ENCODE data around the gene SDCCAG8.
A peak's percentile ranks its signal among the peaks of the same experiment; 100 is the strongest.

SDCCAG8 gene

DNA sequence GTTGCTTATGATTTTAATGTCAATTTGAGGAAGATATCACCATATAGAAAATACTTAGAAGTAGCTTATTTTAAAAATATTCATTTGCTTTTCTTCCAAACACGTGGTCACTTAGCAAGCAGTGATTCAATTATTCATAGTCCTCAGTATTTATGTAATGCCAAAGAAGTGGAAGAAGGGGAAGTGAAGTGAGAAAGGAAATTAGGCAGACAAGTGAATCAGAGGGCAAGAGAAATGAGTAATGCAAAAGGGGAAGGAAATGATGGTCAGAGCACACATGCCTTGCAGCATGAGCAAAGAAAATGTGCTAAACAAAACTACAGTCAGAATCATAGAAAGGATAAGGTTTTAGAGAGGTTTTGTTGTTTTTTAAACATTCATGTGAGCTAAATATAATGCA, 31.8 kb downstream of the SDCCAG8 start:
- TF ChIP-seq, protein P1, sequence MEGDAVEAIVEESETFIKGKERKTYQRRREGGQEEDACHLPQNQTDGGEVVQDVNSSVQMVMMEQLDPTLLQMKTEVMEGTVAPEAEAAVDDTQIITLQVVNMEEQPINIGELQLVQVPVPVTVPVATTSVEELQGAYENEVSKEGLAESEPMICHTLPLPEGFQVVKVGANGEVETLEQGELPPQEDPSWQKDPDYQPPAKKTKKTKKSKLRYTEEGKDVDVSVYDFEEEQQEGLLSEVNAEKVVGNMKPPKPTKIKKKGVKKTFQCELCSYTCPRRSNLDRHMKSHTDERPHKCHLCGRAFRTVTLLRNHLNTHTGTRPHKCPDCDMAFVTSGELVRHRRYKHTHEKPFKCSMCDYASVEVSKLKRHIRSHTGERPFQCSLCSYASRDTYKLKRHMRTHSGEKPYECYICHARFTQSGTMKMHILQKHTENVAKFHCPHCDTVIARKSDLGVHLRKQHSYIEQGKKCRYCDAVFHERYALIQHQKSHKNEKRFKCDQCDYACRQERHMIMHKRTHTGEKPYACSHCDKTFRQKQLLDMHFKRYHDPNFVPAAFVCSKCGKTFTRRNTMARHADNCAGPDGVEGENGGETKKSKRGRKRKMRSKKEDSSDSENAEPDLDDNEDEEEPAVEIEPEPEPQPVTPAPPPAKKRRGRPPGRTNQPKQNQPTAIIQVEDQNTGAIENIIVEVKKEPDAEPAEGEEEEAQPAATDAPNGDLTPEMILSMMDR (IDR thresholded peaks at IDR 0.05; ENCODE audit: low read depth, low read length, missing control alignments): no peak
- no peak overlapping the region for H3K4me3 ChIP-seq (replicated peaks; ENCODE audit: low read depth, low read length)
- peak; percentile 67 for DNase-seq (ENCODE audit: extremely low read depth, low read depth)

- DNase-seq (ENCODE audit: extremely low read depth, low read depth): no peak
- no peak overlapping the region for H3K4me3 ChIP-seq (replicated peaks; ENCODE audit: low read depth, low read length)
- TF ChIP-seq, protein P1 (IDR thresholded peaks at IDR 0.05; ENCODE audit: low read depth, low read length, missing control alignments): no peak
These were observed 32.2 kb downstream of the SDCCAG8 start for GRCh38 chr1:243288062-243288461.

DNA sequence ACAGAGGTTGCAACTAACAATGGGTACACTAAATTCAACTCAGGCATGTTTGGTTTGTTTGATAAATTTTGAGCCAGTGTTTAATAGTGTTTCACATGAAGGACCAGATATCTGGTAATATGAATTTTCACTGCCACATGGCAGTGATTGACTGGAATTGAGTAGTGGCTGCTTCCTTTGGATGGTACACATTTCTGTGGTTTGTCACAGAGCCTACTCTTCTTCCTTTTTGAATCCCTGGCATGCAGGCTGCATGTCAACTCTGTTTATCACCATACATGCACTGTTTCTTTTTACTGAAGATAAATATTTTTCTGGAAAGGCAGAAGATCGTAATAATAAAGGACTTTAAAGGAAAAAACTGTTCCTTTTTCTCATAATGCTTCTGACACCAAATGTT, 35.5 kb downstream of the SDCCAG8 start:
- TF ChIP-seq, protein P1 (IDR thresholded peaks at IDR 0.05; ENCODE audit: low read depth, low read length, missing control alignments): no peak
- DNase-seq (ENCODE audit: extremely low read depth, low read depth): no peak
- H3K4me3 ChIP-seq (replicated peaks; ENCODE audit: low read depth, low read length): no peak overlapping the region

DNA sequence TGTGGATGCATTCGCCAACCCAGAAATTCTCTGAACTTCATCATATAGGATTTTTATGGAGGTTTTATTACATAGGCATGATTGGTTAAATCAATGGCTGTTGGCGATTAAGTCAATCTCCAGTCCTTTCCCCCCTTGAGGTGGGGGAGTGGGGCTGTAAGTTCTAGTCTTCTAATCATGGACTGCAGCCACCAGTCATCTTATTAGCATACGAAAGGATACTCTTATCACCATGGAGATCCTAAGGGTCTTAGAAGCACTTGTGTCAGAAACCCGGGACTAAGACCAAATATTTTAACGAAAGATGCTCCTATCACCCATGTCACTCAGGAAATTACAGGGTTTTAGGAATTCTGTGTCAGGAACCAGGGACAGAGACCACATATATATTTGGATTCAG, 36.3 kb downstream of the SDCCAG8 start:
- no peak overlapping the region for H3K4me3 ChIP-seq (replicated peaks; ENCODE audit: low read depth, low read length)
- DNase-seq (ENCODE audit: extremely low read depth, low read depth): no peak
- TF ChIP-seq, protein P1 (IDR thresholded peaks at IDR 0.05; ENCODE audit: low read depth, low read length, missing control alignments): no peak

- H3K4me3 ChIP-seq (replicated peaks; ENCODE audit: low read depth, low read length): no peak overlapping the region
- no peak for DNase-seq (ENCODE audit: extremely low read depth, low read depth)
- TF ChIP-seq, protein P1 (IDR thresholded peaks at IDR 0.05; ENCODE audit: low read depth, low read length, missing control alignments): no peak
These were observed 38.3 kb downstream of the SDCCAG8 start for GRCh38 chr1:243293941-243294722.

GRCh38 chr1:243294723-243295121, 38.9 kb downstream of the SDCCAG8 start:
- H3K4me3 ChIP-seq (replicated peaks; ENCODE audit: low read depth, low read length): no peak overlapping the region
- DNase-seq (ENCODE audit: extremely low read depth, low read depth): no peak
- TF ChIP-seq, protein P1 (IDR thresholded peaks at IDR 0.05; ENCODE audit: low read depth, low read length, missing control alignments): no peak

DNA sequence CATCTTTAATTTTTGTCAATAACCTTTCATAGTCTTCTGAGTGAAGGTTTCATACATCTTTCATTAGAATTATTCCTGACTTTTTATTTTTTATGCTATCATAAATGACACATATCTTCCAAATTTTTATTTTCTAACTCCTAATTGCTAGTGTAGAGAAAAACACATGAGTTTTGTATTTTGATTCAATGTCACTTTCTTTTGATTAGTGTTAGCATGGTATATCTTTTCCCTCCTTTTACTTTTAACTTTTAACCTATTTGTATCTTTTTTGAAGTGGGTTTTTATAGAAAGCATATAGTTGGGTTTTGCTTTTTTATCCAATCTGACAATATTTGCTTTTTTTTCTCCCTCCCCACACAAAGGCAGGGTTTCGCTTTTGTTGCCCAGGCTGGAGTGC, 43.2 kb downstream of the SDCCAG8 start:
- no peak for DNase-seq (ENCODE audit: extremely low read depth, low read depth)
- no peak overlapping the region for H3K4me3 ChIP-seq (replicated peaks; ENCODE audit: low read depth, low read length)
- TF ChIP-seq, protein P1 (IDR thresholded peaks at IDR 0.05; ENCODE audit: low read depth, low read length, missing control alignments): no peak

Measured in HFF-Myc (cell line).